ENCODE measurements around the gene PSEN1.

Gene PSEN1

GRCh38 chr14:73221945-73222344, 85.6 kb downstream of the PSEN1 start:
- no peak for DNase-seq

GRCh38 chr14:73223049-73223448, 86.7 kb downstream of the PSEN1 start:
- no peak for DNase-seq

GRCh38 chr14:73225496-73225895, 89.2 kb downstream of the PSEN1 start:
- DNase-seq = no peak

GRCh38 chr14:73227812-73228781, 91.8 kb downstream of the PSEN1 start:
- no peak for DNase-seq

GRCh38 chr14:73230051-73230450, 93.7 kb downstream of the PSEN1 start:
- no peak for DNase-seq

- DNase-seq = no peak
Observed at GRCh38 chr14:73231981-73232851, 95.9 kb downstream of the PSEN1 start.

- no peak for DNase-seq
Observed at GRCh38 chr14:73232984-73233383, 96.7 kb downstream of the PSEN1 start.

GRCh38 chr14:73233564-73233963, 97.3 kb downstream of the PSEN1 start:
- DNase-seq = no peak

GRCh38 chr14:73234029-73234428, 97.7 kb downstream of the PSEN1 start:
- no peak for DNase-seq

- no peak for DNase-seq
Observed at GRCh38 chr14:73234586-73235394, 98.5 kb downstream of the PSEN1 start.

- no peak for DNase-seq
Observed at GRCh38 chr14:73235531-73236155, 99.3 kb downstream of the PSEN1 start.

GRCh38 chr14:73236157-73236556, 99.8 kb downstream of the PSEN1 start:
- DNase-seq = no peak

GRCh38 chr14:73236752-73237218, 100.5 kb downstream of the PSEN1 start:
- no peak for DNase-seq

GRCh38 chr14:73237219-73237785, 101.0 kb downstream of the PSEN1 start, which contains the start of gene PAPLN:
PAPLN (plus strand) TSS chr14:73237506; CDS start chr14:73239779, 2,273 bp downstream.
- DNase-seq = no peak

GRCh38 chr14:73237786-73238423, 101.6 kb downstream of the PSEN1 start:
- DNase-seq = no peak

- DNase-seq = no peak
Observed at GRCh38 chr14:73238424-73238852, 102.1 kb downstream of the PSEN1 start.

GRCh38 chr14:73238941-73239340, 102.6 kb downstream of the PSEN1 start:
- no peak for DNase-seq

- DNase-seq = no peak
Observed at GRCh38 chr14:73239393-73240241, 103.3 kb downstream of the PSEN1 start.

- DNase-seq = no peak
Observed at GRCh38 chr14:73240816-73241480, 104.6 kb downstream of the PSEN1 start.

Data from stimulated activated CD4-positive, alpha-beta T cell treated with anti-CD3 and anti-CD28 coated beads, Interleukin-2, amount 100 ng/mL, for 24 hours (primary cell).